ENCODE measurements around the gene NT5C1B.
"Not testable (repeated sequence)": the region's sequence is repeated elsewhere in the genome, so short reads cannot be mapped to it uniquely, and the experiment has no call there.

The NT5C1B gene

DNA sequence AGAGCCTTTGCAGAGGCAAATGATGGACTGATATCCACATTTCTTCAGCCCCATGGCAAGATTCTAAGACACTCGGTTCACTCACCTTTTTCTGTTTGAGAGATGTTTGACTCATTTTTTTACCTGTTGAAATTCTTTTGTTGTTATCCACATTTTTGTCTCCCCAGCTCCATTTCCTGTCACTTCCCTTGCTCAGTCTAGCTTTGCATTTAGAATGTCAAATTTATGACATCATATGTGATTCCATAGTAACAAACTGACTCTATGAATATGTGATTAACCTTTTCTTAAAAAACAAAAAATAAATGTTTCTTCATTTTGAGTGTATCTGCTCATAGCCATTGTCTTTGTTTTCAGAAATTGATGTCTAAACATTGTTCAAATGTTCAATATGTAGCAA lies at the start of gene NT5C1B:
Gene NT5C1B, minus strand, starts transcription at position 216 of the 400 bp plus-strand sequence. Its CDS starts 101 bp downstream, at position 115.
- H3K4me3 Mint-ChIP-seq = no peak within 1 kb of the TSS
- H3K36me3 Mint-ChIP-seq = peaks cover 38% of the 10 kb centered on the region
- H3K4me1 Mint-ChIP-seq = no peaks in the 10 kb centered on the region
- no peaks in the 10 kb centered on the region for H3K27me3 Mint-ChIP-seq
- no peaks in the 10 kb centered on the region for H3K9me3 Mint-ChIP-seq
- no peak within 1 kb of the TSS for H3K27ac Mint-ChIP-seq

DNA sequence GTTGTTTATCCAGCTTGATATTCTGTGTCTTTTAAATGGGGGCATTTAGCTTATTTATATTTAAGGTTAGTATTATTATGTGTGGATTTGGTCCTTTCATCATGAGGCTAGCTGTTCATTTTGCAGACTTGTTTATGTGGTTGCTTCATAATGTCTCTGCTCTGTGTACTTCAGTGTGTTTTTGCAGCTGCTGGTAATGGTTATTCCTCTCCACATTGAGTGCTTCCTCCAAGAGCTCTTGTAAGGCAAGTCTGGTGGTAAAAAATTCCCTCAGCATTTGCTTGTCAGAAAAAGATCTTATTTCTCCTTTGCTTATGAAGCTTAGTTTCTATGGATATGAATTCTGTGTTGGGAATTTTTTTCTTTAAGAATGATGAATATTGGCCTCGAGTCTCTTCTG lies 47.8 kb upstream of the NT5C1B start:
- Mint-ChIP-seq H3K27me3 (no peaks in the 10 kb centered on the region), H3K9me3 (peaks cover 23% of the 10 kb centered on the region), H3K4me3 (no peak overlapping the region), H3K36me3 (peaks cover 34% of the 10 kb centered on the region), H3K4me1 (no peaks in the 10 kb centered on the region), H3K27ac (no peak overlapping the region)

DNA sequence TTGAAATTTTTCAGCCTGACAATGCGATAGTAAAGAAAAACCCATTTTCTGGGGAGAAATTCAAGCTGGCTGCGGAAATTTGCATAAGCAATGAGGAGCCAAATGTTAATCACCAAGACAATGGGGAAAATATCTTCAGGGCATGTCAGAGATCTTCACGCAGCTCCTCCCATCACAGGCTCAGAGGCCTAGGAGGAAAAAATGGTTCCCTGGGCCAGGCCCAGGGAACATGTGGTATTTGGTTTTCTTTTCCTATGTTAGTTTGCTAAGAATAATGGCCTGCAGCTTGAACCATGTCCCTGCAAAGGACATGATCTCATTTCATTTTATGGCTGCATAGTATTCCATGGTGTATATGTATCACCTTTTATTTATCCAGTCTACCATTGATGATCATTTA lies 43.3 kb upstream of the NT5C1B start:
- not testable (repeated sequence) for H3K27me3 Mint-ChIP-seq, H3K27ac Mint-ChIP-seq, H3K4me3 Mint-ChIP-seq, H3K4me1 Mint-ChIP-seq
- H3K9me3 Mint-ChIP-seq = peaks cover 29% of the 10 kb centered on the region
- peaks cover 46% of the 10 kb centered on the region for H3K36me3 Mint-ChIP-seq

DNA sequence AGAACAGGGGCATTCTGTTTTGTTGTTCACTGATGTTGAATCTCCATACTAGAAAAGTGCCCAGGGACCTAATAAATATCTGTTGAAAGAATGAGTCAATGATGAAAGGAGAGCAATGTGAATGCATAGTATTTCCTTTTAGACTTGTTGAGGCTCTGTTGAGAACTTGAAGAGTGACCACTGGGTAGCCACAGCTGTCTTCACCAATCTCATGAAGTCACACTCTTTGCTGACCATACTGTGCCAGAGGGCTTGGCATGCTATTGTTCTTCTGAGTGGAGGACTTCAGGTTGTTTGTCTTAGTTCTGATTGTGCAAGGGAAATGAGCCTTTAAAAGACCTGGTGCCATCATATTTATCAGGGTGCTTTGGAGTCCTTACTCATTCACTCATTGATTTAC lies 41.6 kb upstream of the NT5C1B start:
- Mint-ChIP-seq H3K4me1 (no peaks in the 10 kb centered on the region), H3K9me3 (peaks cover 16% of the 10 kb centered on the region), H3K36me3 (peaks cover 33% of the 10 kb centered on the region), H3K27ac (no peak overlapping the region), H3K4me3 (no peak overlapping the region), H3K27me3 (no peaks in the 10 kb centered on the region)

DNA sequence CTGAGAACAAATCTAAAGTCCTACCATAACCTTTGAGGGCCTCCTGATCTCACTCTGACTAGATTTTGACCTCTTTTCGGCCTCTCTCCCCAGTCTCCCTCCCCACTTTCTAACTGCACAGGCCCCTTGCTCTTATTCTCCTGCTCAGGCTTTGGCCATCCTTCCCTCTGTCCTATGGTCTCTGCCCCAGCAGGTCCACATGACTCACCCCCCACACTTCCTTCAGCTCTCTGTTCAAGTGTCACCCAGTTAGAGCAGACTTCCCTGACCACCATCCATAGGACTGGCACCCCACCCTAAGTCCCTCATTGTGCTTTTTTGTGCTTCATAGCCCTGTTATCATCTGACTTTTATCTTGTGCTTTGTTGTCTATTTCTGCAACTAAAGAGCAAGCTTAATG lies 41.2 kb upstream of the NT5C1B start:
- Mint-ChIP-seq H3K4me3 (no peak overlapping the region), H3K9me3 (peaks cover 15% of the 10 kb centered on the region), H3K27ac (no peak overlapping the region), H3K27me3 (no peaks in the 10 kb centered on the region), H3K36me3 (peaks cover 32% of the 10 kb centered on the region), H3K4me1 (no peaks in the 10 kb centered on the region)

DNA sequence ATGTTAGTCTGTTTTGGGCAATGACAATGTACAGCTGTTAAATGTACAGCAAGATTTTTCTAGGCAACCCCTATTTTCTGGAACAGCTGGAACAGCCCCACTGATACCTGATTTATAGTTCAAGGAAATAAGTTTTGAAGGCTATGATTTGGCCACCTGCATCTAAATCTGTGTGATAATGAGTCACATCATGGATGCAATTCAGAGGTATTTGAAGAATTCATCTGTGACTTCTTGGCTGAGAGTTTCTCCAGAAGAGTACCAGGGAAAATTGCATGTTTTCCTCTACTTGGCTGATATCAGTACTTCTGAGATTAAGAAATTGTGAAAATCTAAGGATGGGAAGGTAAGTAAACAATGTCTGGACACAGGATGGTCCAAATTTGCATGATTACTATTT lies 40.7 kb upstream of the NT5C1B start:
- peaks cover 28% of the 10 kb centered on the region for H3K36me3 Mint-ChIP-seq
- no peak overlapping the region for H3K4me3 Mint-ChIP-seq
- no peak overlapping the region for H3K27ac Mint-ChIP-seq
- no peaks in the 10 kb centered on the region for H3K27me3 Mint-ChIP-seq
- no peaks in the 10 kb centered on the region for H3K4me1 Mint-ChIP-seq
- peaks cover 15% of the 10 kb centered on the region for H3K9me3 Mint-ChIP-seq

DNA sequence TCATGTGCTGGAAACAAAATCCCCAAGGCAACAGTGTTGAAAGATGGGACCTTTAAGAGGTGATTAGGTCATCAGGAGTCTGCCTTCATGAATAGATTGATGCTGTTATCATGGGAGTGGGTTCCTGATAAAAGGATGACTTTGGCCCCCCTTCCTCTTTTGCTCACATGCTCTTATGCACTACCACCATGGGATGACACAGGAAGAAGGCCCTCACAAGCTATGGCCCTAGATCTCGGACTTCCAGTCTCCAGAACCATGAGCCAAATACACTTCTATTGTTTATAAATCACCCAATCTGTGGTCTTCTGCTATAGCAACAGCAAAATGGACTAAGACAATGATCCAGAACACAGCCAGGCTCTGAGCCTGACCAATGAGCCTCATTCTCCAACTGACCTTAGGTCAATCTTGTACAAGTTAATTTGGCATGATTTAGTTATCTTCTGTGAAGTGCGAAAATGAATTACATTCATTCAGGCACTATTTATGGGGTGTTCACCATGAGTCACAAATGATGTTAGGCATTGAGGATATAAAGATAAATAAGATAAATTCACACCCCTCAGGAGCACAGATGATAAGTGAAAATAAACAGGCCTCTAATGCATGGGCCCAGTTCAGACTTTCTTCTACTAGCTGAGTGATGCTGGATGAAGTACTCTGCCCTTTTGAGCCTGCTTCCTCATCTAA lies 37.7 kb upstream of the NT5C1B start:
- H3K36me3 Mint-ChIP-seq = peaks cover 18% of the 10 kb centered on the region
- no peaks in the 10 kb centered on the region for H3K4me1 Mint-ChIP-seq
- H3K27me3 Mint-ChIP-seq = no peaks in the 10 kb centered on the region
- H3K4me3 Mint-ChIP-seq = no peak overlapping the region
- no peak overlapping the region for H3K27ac Mint-ChIP-seq
- H3K9me3 Mint-ChIP-seq = peaks cover 7% of the 10 kb centered on the region

DNA sequence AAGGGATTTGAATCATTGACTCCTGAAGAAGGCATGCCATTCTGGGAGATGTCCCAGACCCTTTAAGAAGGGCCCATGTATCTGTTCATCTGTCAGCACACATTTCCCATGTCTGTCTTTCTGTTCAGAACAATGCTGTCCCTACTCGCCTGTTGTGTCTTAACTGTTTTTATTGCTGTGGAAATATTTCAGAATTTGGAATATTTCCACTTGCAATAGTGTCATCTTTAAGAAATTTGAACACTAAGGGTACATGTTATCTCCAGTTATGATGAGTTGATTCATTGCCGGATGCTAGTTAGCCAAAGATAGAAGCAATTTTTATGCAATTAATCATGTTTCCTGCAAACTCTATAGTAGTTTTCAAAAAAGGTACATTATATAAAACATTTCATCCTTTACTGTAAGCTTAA lies 36.9 kb upstream of the NT5C1B start:
- Mint-ChIP-seq H3K27me3 (no peaks in the 10 kb centered on the region), H3K36me3 (peaks cover 14% of the 10 kb centered on the region)

DNA sequence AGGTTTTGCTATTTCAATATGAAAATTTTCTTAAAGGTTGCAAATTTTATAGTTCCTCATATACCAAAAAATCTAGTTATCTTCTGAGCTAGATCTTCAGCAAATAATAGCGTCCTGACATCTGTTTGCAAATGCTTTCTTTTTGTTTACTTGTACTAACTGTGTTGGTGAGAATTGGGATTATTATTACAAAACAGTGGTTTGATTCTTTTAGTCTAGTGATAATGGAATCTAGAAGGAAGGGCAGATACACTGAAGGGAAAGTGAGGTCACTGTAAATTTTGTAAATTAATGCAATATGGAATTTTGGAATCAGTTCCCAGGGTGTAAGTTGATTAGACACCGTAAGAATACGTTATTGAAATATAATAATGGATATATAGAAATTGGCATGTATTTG lies 36.2 kb upstream of the NT5C1B start:
- Mint-ChIP-seq H3K36me3 (peaks cover 8% of the 10 kb centered on the region), H3K4me3 (no peak overlapping the region), H3K4me1 (no peaks in the 10 kb centered on the region), H3K27me3 (no peaks in the 10 kb centered on the region), H3K27ac (no peak overlapping the region), H3K9me3 (no peaks in the 10 kb centered on the region)

More for the DNA sequence above, 36.9 kb upstream of the NT5C1B start:
- Mint-ChIP-seq H3K4me1 (no peaks in the 10 kb centered on the region), H3K9me3 (peaks cover 2% of the 10 kb centered on the region), H3K27ac (no peak overlapping the region), H3K4me3 (no peak overlapping the region)

DNA sequence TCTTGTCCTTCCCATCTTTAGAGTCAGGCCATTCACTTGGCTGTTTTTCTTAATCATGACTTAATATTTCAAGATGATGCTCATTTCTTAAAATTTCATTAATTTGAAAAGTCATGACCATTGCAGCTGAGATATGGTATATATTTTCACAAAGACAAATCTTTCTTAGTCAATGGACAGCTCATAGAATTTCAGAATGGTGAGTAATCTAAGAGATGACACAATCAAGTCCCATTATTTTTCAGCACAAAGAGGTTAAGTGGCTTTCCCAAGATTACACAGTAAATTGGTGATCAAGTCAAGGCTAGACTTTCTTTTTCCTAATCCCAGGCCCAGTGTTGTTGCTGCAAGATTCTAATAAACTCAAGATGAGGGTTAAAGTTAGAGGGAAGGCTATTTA lies 34.4 kb upstream of the NT5C1B start:
- Mint-ChIP-seq H3K27ac (no peak overlapping the region), H3K27me3 (no peaks in the 10 kb centered on the region), H3K36me3 (peaks cover 9% of the 10 kb centered on the region), H3K4me3 (no peak overlapping the region), H3K9me3 (peaks cover 5% of the 10 kb centered on the region), H3K4me1 (no peaks in the 10 kb centered on the region)

DNA sequence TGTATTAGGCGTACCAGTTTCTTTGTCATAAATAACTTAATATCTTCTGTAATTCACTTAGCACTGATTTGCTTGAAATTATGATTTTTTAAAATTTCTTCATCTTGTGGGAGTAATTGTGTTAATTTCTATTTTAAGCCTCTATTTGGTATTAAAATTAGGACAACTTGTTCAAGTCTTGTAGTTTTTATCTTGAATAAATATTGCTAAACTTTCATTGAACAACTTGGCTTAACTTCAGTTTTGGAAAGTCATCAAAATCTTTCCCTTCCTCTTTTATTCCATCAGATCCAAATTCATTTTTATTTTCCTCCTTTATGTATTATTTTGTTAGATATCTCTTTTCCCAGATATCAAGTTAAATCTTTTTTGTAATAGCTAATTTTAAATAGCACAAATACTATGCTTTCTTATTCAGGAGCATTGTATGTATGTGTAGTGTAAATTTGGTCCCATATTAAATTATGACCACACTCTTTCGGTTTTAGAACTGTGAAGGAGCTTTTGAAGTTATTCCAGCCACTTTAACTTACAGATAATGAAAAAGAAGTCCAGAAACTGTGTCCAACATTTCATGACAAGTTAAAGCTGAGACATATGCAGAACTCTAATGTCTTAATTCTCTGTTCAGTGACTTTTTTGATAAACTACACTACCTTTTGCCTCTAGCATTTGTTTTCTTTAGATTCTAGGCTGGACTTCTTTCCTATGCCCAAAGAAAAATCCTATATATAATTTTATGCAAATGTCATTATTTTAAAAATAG lies 31.7 kb upstream of the NT5C1B start:
- no peak overlapping the region for H3K4me3 Mint-ChIP-seq
- peaks cover 5% of the 10 kb centered on the region for H3K9me3 Mint-ChIP-seq

DNA sequence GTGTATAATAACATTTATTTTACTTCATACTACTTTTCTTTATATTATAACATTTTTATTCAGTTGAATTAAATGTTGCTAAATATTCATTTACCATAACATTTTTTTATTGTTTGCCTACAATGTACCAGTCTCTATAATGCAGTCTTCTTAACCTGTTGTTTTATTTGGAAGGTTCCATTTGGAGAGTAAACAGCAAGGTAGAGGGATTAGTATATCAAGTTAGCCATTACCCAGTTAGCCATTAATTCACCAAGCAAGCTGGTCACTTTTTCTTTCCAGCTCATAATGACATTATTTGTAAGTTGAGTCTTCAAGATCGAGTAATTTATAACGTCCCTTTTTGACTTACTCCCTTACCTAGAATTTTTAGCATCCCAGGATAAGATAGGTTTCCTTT lies 29.7 kb upstream of the NT5C1B start:
- H3K36me3 Mint-ChIP-seq = peaks cover 12% of the 10 kb centered on the region
- no peaks in the 10 kb centered on the region for H3K4me1 Mint-ChIP-seq
- no peak overlapping the region for H3K27ac Mint-ChIP-seq
- H3K4me3 Mint-ChIP-seq = no peak overlapping the region
- H3K9me3 Mint-ChIP-seq = peaks cover 5% of the 10 kb centered on the region
- H3K27me3 Mint-ChIP-seq = no peaks in the 10 kb centered on the region

More for the DNA sequence above, 31.7 kb upstream of the NT5C1B start:
- Mint-ChIP-seq H3K27ac (no peak overlapping the region), H3K4me1 (no peaks in the 10 kb centered on the region), H3K36me3 (peaks cover 8% of the 10 kb centered on the region), H3K27me3 (no peaks in the 10 kb centered on the region)

DNA sequence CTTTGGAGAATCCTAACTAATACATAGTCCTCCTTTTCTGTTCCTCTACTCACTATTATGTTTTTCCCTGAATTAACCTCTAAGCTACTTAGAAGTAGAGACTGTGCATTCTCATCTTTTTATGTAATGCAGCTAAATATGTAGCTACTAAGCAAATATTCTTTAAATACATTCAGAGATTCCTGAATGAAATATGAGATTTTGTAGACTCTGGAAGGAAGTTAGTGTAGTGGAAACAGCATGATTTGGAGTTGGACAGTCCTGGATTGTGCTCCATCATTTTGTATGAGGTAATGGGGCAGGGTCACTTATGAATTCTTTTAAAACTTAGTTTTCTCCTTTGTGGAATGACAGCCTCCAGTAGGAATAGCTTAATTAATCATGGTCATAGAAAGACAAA lies 24.7 kb upstream of the NT5C1B start:
- Mint-ChIP-seq H3K27ac (no peak overlapping the region), H3K9me3 (no peaks in the 10 kb centered on the region), H3K27me3 (no peaks in the 10 kb centered on the region), H3K4me1 (no peaks in the 10 kb centered on the region), H3K36me3 (peaks cover 14% of the 10 kb centered on the region), H3K4me3 (no peak overlapping the region)

DNA sequence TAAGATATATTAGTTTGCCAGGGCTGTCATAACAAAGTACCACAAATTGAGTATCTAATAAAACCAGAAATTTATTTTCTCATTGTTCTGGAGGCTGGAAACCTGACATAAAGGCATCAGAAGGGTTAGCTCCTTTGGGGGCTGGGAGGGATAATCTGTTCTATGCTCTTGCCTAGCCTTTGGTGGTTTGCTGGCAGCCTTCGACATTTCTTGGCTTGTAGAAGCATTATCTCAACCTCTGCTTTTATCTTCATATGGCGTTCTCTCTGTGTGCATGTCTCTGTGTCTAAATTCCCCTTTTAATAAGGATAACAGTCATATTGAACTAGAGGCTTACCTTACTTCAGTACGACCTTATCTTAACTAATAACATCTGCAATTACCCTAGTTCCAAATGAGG lies 22.8 kb upstream of the NT5C1B start:
- Mint-ChIP-seq H3K9me3 (no peaks in the 10 kb centered on the region), H3K27me3 (no peaks in the 10 kb centered on the region), H3K4me3 (no peak overlapping the region), H3K4me1 (no peaks in the 10 kb centered on the region), H3K36me3 (peaks cover 9% of the 10 kb centered on the region), H3K27ac (no peak overlapping the region)

DNA sequence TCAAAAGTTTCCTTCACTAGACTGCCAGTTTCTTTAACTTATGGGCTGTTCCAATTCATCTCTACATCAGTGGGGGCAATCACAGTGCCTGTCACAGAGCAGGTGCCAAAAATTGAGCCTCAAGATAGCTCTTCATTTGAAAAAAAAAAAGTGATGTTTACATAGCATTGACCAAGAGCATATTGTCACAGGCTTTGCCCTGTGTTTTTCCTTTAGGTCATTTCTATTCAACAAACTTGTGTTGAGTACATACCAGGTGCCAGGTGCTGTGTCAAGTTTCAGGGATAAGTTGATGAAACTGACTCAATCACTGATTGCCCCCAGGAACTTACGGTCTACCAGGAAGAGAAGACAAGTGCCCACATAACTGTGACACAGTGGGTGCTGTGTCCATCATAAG lies 22.2 kb upstream of the NT5C1B start:
- Mint-ChIP-seq H3K27ac (no peak overlapping the region), H3K9me3 (no peaks in the 10 kb centered on the region), H3K4me1 (no peaks in the 10 kb centered on the region), H3K4me3 (no peak overlapping the region), H3K27me3 (no peaks in the 10 kb centered on the region), H3K36me3 (peaks cover 9% of the 10 kb centered on the region)

DNA sequence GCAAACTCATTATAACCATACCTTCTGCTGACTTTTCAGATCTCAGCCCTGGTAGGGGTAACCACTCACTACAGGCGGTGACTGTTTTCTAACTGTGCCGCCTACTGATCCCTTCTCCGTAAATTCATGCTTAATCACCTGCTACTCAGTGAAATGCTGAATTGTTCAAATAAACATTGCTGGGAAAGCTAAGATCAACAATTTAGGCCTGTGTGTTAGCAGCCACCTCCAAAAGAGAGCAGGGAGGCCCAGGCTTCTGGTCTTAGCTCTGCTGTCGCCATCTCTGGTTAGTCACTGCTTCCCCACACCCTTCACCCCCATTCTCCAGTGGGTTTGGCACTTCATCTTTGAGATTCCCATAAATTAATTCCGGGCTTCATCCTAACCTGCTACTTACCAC lies 21.8 kb upstream of the NT5C1B start:
- Mint-ChIP-seq H3K9me3 (no peaks in the 10 kb centered on the region), H3K4me1 (no peaks in the 10 kb centered on the region), H3K36me3 (peaks cover 9% of the 10 kb centered on the region), H3K27ac (no peak overlapping the region), H3K4me3 (no peak overlapping the region), H3K27me3 (no peaks in the 10 kb centered on the region)
